DND-41 (cell line): Measurements from ENCODE around the gene ALDH1A2.

Experiments used
- ATAC-seq: fragments of 200-7000 bp; cut with Tn5 transposase; 3 replicates; pipeline ENCODE4 v1.9.1; 2021; ENCODE audit warnings: low read depth; ENCODE audit not compliant: insufficient read depth
- DNase-seq: peaks from one replicate; pipeline ENCODE4 v3.0.0-alpha.2; 2020
- H2AFZ ChIP-seq: 2 replicates; pipeline ENCODE4 v1.6.0; 2012; ENCODE audit warnings: low read depth, low read length
- H3K27ac ChIP-seq: 2 replicates; pipeline ENCODE4 v1.5.1; 2012; ENCODE audit warnings: low read length, inconsistent platforms
- H3K27me3 ChIP-seq: fragments of 200-600 bp; sonication (generic); 2 replicates; pipeline ENCODE4 v1.6.0; 2012; ENCODE audit warnings: low read length, mild to moderate bottlenecking, inconsistent platforms; ENCODE audit not compliant: insufficient read depth, poor library complexity
- H3K36me3 ChIP-seq: 2 replicates; pipeline ENCODE4 v1.5.1; 2012; ENCODE audit warnings: low read length, inconsistent platforms; ENCODE audit not compliant: insufficient read depth
- H3K4me1 ChIP-seq: 2 replicates; pipeline ENCODE4 v1.5.1; 2012; ENCODE audit warnings: mild to moderate bottlenecking, low read length; ENCODE audit not compliant: insufficient read depth
- H3K4me2 ChIP-seq: 2 replicates; pipeline ENCODE4 v1.6.0; 2012; ENCODE audit warnings: mild to moderate bottlenecking, moderate library complexity, low read length, inconsistent platforms; ENCODE audit not compliant: insufficient read depth
- H3K4me3 ChIP-seq, 2 experiments: fragments of 200-600 bp in 1 of 2; shearing (Covaris generic) in 1 of 2; 2 replicates each; pipeline ENCODE4 v1.5.1; 2012 to 2016; ENCODE audit warnings: inconsistent platforms in 2 of 2, low read length in 2 of 2, mild to moderate bottlenecking in 2 of 2, low read depth in 1 of 2, moderate library complexity in 1 of 2
- H3K79me2 ChIP-seq: 2 replicates; pipeline ENCODE4 v1.6.0; 2012; ENCODE audit warnings: low read length, inconsistent platforms; ENCODE audit not compliant: insufficient read depth
- H3K9ac ChIP-seq: 2 replicates; pipeline ENCODE4 v1.6.0; 2012; ENCODE audit warnings: low read depth, mild to moderate bottlenecking, inconsistent platforms, low read length, moderate library complexity
- H3K9me3 ChIP-seq: 2 replicates; pipeline ENCODE4 v1.5.1; 2012; ENCODE audit warnings: low read length, moderate library complexity, mild to moderate bottlenecking, inconsistent platforms; ENCODE audit not compliant: insufficient read depth, severe bottlenecking
- H4K20me1 ChIP-seq: 2 replicates; pipeline ENCODE4 v1.6.0; 2012; ENCODE audit warnings: low read length; ENCODE audit not compliant: insufficient read depth
- EZH2 ChIP-seq: IDR thresholded peaks from 3 replicates; pipeline ENCODE4 v1.6.1; 2012; ENCODE audit warnings: borderline replicate concordance, low read depth, mild to moderate bottlenecking, moderate library complexity, low read length, inconsistent platforms; ENCODE audit not compliant: severe bottlenecking
- TF ChIP-seq, protein P1 (sequence below): IDR thresholded peaks from 2 replicates; pipeline ENCODE4 v1.5.1; 2012; ENCODE audit warnings: borderline replicate concordance, low read length, moderate library complexity, mild to moderate bottlenecking; ENCODE audit not compliant: poor library complexity, severe bottlenecking; ENCODE audit errors: extremely low read depth

Gene ALDH1A2

DNA sequence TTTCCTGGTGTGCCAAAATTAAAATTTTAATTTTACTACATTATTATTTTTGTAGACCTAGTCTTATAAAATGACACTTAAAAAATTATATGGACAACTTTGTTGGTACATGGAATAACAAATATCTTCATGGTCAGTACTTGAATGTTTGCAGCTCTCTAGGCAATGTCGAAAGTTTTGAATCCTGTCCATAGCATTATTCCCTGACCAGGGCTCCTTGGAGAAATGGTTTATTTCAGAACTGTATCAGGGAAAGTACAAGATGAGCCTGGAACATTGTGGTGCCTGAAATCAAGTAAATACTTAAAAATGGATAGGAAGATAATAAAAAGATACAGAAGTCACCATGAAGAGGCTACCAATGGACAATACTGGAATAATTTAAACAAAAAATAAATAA, 47.6 kb downstream of the ALDH1A2 start:
- Histone ChIP-seq H4K20me1 (no peaks in the 10 kb centered on the region), H2AFZ (no peak overlapping the region), H3K4me3 (no peak overlapping the region), H3K79me2 (no peaks in the 10 kb centered on the region), H3K9ac (no peak overlapping the region), H3K4me1 (no peaks in the 10 kb centered on the region), H3K27ac (no peak overlapping the region), H3K4me2 (no peak overlapping the region), H3K36me3 (no peaks in the 10 kb centered on the region), H3K27me3 (peaks cover 19% of the 10 kb centered on the region), H3K9me3 (no peaks in the 10 kb centered on the region)
- DNase-seq (no peak), ATAC-seq (no peak)
- no peak for TF ChIP-seq EZH2
- TF ChIP-seq, protein P1, sequence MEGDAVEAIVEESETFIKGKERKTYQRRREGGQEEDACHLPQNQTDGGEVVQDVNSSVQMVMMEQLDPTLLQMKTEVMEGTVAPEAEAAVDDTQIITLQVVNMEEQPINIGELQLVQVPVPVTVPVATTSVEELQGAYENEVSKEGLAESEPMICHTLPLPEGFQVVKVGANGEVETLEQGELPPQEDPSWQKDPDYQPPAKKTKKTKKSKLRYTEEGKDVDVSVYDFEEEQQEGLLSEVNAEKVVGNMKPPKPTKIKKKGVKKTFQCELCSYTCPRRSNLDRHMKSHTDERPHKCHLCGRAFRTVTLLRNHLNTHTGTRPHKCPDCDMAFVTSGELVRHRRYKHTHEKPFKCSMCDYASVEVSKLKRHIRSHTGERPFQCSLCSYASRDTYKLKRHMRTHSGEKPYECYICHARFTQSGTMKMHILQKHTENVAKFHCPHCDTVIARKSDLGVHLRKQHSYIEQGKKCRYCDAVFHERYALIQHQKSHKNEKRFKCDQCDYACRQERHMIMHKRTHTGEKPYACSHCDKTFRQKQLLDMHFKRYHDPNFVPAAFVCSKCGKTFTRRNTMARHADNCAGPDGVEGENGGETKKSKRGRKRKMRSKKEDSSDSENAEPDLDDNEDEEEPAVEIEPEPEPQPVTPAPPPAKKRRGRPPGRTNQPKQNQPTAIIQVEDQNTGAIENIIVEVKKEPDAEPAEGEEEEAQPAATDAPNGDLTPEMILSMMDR: no peak

DNA sequence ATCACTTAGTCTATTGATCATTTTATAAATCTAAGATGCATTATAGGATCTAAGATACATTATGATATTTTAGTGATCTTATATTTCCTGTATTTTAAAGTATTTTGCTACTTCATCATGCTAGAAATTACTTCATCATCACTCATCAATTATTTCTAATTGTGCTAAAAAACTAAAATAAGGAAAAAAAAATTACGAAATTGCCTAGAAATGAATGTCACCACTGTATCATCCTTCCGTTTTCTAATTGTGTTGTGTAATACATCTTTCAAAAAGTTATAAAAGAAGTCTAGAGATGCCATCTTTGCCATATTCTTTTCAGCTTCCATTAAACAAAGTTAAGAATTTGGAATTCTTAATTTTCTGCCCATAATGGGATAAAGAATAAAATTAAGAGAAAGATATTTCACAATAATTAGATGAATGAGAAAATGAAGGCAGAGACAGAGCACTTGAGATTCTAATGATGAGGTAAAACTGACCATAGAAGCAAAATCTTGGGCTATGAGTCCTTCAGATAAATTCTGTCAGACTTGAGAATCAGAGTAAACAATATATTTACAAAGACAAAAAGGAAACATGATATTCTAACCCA, 48.8 kb downstream of the ALDH1A2 start:
- H3K4me1 ChIP-seq: no peaks in the 10 kb centered on the region
- H3K27me3 ChIP-seq: peaks cover 25% of the 10 kb centered on the region
- H3K27ac ChIP-seq: no peak overlapping the region
- no peak for ATAC-seq
- H3K9me3 ChIP-seq: no peaks in the 10 kb centered on the region
- H3K4me2 ChIP-seq: no peak overlapping the region
- no peak overlapping the region for H3K9ac ChIP-seq
- no peak overlapping the region for H2AFZ ChIP-seq
- DNase-seq: no peak
- no peaks in the 10 kb centered on the region for H4K20me1 ChIP-seq
- H3K36me3 ChIP-seq: no peaks in the 10 kb centered on the region
- TF ChIP-seq, protein P1: no peak
- TF ChIP-seq EZH2: no peak
- H3K79me2 ChIP-seq: no peaks in the 10 kb centered on the region
- no peak overlapping the region for H3K4me3 ChIP-seq

DNA sequence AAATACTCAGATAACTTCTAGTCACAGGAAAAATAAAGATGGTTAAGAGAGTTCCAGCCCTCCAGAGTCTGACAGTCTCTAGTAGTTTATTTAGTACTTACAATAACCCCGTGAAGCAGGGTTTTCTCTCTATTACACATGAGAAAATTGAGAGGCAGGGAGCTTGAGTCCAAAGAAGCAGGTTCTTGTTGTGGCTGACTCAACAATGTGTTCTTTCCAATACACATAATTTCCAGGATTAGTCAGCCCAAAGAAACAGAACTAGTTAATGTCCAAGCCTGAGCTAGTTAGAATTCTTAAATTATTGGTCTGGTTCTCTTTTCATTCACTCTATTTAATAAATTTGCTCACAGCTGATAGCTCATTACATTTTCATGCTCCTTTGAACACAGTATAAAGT, 49.9 kb downstream of the ALDH1A2 start:
- Histone ChIP-seq H3K4me3 (no peak overlapping the region), H3K9me3 (no peaks in the 10 kb centered on the region), H3K4me2 (no peak overlapping the region), H3K27me3 (peaks cover 36% of the 10 kb centered on the region), H3K4me1 (no peaks in the 10 kb centered on the region), H4K20me1 (no peaks in the 10 kb centered on the region), H3K36me3 (no peaks in the 10 kb centered on the region), H3K9ac (no peak overlapping the region), H3K79me2 (no peaks in the 10 kb centered on the region), H3K27ac (no peak overlapping the region), H2AFZ (no peak overlapping the region)
- ATAC-seq: no peak
- no peak for TF ChIP-seq EZH2
- TF ChIP-seq, protein P1: no peak
- DNase-seq: no peak
